Activated CD4-positive, alpha-beta T cell treated with anti-CD3 and anti-CD28 coated beads, Interleukin-2, amount 50 U/mL, for 16 hours (primary cell): ENCODE results near the gene THOP1.
"Not testable (repeated sequence)": the region's sequence is repeated elsewhere in the genome, so short reads cannot be mapped to it uniquely, and the experiment has no call there.

Experiments
- DNase-seq: peaks from one replicate; pipeline ENCODE4 v3.0.0-alpha.2; 2020

Gene THOP1

DNA sequence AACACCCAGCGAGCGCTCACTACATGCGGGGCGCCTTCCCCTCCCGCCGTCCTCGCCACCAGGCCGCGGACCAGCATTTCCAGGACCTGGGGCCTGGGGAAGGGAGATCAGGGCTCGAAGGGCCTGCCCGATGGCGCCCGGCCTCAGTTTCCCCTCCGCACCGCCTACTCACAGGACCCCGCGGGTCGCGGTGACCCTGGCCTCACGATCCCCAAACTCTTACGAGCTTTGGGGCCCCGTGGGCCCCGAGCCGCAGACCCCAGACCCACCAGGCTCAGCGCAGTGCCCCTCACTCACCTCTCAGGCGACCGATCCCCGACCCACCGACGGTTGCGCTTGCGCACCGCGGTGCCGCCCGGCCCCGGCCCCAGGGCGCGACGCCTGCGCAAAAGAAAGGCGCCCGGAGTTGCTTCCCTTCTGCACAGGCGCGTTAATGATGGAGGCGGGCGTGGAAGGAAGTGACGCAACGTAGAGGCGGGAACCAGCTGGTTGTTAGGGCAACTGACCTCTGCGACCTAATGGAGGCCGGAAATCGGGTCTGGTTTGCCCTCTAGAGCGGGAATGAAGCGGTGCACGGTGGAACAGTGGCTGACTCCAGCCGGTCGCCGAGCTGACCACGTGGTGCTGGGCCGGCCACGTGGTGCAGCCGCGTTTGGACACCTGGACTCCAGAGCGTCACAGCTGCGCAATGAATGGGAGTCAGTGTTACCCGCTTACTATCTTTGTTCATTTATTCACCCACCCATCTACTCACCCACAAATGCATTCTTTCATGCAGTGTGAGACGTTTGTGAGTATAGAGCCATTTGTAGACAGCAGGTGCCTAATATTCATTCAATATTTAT is 2.1 kb upstream of the THOP1 start, which contains the start of gene SGTA:
Gene SGTA (minus strand): TSS at position 338 of the 845 bp plus-strand sequence. CDS start 14,205 bp downstream, outside the sequence.
- DNase-seq = peak; percentile 99

DNA sequence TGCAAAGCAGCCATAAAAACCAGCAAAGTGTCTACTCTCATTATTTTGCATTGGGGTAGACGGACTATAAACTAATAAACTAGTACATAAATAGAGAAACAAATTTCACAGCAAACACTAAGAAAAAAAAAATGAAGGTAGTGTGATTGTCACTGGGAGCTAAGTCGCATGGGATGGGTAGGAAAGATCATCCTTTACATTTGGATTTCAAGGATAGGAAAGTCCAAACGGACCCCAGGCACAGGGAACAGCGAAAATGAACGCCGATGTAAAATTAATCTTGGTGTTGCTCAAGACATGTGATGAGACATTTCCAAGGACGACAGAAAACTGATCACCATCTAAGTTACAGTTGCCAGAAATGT is 1.5 kb upstream of the THOP1 start:
- no peak for DNase-seq

DNA sequence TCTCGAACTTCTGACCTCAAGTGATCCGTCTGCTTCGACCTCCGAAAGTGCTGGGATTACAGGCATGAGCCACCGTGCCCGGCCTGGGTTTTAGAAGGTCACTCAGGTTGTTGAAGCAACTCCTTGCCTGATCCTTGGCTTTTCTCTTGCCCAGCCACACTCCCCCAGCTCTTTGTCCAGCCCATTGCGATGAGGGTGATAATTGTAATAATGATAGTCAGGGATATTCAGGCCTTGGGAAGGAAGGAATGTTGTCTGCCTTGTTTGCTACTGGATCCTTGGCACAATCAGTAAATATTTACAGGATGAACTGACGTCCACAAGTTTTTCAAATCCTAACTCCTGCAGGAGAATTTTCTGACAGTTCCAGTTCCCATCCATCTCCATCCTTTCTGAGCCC is 1.8 kb downstream of the THOP1 start:
- no peak for DNase-seq

DNA sequence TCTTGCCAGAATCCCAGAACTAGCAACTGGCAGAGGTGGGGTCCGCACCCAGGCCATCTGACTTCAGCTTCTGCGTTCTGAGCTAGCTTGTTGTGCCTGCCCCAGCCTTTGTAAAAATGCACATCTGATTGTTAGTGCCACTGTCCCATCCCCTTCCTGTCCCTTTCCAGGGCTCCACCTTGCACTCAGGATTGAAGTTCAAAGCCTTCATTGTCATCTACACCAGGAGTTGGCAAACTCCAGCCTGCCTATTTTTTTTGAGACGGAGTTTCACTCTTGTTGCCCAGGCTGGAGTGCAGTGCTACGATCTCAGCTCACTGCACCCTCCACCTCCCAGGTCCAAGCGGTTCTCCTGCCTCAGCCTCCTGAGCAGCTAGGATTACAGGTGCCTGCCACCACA is 2.9 kb downstream of the THOP1 start:
- DNase-seq = no peak

DNA sequence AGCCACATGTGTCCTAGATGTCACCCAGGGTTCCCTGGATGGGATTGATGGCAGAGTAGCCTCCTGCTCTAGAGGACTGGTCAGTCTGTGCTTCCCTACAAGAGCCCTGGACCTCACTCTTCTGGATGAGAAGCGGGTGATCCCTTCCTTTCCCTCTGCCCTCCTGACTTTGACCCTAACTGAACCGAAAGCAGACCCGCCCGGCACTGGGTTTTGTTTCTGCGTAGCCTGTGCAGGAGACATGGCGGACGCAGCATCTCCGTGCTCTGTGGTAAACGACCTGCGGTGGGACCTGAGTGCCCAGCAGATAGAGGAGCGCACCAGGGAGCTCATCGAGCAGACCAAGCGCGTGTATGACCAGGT is 4.9 kb downstream of the THOP1 start:
- no peak for DNase-seq

DNA sequence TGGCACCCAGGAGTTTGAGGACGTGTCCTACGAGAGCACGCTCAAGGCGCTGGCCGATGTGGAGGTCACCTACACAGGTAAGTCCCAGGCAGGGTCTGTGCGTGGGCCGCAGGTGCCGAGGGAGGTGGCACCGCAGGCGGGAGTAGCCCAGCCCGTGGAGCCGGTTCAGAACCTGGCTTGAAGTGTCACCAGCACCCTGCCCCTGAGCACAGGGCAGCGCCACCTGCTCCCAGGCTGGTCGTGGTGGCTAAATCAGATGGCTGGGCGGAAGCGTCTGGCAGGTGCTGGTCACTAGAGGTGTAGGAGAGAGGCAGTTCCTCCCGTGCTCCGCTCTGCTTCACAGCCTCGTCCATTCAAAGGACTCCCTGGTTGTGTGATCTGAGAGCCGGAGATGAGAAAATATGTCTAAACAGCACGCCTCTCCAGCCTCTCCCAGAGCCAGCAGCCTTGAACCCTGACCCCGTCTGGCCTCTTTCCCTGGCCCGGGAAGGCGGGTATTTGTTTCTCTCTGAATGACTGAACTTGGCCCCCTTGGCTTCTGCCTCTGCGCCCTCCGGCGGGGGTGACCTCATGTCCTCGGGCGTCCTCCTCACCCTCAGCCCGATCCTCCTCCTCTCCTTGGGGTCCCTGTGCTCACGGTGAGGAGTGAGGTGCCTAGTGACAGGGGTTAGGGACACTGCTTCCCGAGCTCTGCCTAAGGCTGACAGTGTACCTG is 5.4 kb downstream of the THOP1 start:
- no peak for DNase-seq

DNA sequence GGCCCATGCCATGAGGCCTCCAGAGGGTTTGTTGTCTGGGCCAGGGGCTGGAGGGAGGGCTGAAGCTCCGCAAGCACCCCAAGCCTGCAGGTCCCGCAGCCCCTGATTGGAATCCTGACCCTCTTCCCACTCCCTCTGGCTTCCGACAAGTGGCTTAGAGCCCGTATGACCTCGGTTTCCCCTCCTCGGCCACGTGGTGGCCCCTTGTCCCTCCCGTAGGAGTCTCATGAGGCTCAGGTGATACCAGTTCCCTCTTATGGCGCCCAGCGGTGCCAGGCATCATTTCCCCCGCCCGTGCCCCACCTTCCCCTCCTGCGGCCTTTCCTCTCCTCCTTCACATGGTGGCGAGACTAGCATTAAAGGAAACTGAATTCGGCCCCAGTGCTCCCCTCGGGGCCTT is 6.1 kb downstream of the THOP1 start:
- no peak for DNase-seq

DNA sequence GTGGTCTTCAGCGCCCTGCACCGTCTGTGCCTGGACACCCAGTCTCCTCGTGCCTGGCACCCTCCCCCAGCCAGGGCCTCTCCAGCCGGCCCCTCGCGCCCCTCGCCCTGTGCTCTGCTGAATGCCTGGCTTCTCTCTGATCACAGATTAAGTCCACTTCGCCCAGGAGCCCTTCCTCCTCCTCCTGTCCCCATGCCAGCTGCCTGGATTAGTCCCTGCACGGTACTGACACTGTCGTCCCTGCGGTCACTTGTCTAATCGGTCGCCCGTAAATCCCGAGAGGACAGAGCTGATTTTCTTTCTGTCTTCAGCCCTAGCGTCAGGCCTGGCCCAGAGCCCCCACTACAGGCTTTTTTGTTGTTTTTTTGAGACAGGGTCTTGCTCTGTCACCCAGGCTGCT is 6.6 kb downstream of the THOP1 start:
- DNase-seq = no peak

DNA sequence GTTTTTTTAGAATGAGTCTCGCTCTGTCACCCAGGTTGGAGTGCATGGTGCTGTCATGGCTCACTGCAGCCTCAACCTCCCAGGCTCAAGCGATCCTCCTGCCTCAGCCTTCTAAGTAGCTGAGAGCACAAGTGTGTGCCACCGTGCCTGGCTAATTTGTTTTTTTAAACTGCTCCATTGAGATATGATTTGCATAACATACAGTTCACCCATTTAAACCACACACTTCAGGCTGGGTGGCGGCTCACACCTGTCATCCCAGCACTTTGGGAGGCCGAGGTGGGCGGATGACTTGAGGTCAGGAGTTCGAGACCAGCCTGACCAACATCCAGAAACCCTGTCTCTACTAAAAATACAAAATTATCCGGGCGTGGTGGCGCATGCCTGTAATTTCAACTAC is 7.4 kb downstream of the THOP1 start:
- DNase-seq = not testable (repeated sequence)

DNA sequence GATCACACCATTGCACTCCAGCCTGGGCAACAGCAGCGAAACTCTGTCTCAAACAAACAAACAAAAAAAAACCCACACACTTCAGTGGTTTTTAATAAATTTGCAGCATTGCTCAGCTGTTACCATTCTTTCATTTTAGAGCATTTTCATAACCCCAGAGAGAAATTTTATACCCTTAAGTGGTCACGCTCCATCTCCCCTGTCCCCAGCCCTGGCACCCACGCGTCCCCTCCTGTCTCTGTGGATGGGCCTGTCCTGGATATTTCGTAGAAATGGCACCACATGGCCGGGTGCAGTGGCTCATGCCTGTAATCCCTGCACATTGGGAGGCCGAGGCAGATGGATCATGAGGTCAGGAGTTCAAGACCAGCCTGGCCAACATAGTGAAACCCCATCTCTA is 7.8 kb downstream of the THOP1 start:
- no peak for DNase-seq

DNA sequence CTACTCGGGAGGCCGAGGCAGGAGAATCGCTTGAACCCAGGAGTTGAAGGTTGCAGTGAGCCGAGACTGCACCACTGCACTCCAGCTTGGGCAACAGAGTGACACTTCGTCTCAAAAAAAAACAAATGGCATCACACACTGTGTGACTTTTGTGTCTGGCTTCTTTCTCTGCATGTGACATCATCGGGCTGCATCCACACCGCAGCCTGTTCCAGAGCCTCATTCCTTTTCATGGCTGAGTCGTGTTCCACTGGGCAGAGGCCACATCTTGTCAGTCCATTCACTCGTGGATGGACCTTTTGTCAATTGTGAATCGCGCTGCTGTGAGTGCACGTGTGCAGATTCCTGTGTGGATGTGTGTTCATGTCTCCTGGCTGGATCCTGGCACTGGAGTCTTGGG is 8.3 kb downstream of the THOP1 start:
- DNase-seq = no peak

DNA sequence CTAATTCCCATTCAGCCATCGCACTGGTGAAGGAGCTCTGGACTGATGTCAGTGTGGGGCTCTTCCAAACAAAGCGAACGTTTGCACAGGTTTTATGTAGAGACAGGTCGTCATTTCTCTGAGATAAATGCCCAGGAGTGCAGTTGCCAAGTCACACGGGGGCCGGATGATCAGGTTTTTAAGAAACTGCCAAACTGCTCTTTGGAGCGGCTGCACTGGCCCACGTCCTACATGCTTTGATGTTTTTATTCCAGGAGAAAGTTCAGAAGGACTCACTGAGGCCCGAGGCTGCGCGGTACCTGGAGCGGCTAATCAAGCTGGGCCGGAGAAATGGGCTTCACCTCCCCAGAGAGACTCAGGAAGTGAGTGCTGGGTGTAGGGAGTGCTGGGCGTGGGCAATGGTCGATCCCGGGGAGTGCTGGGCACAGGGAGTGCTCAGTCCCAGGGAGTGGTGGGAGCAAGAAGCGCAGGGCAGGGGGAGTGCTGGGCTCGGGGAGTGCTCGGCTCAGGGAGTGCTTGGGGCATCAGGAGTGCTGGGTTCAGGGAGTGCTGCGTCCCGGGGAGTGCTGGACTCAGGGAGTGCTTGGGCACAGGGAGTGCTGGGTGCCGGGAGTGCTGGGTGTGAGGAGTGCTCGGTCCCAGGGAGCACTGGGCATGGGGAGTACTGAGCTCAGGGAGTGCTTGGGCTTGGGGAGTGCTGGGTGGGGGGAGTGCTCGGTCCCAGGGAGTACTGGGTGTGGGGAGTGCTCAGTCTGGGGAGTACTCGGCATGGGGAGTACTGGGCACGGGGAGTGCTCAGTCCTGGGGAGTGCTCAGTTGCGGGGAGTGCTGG is 10.7 kb downstream of the THOP1 start:
- DNase-seq = no peak

DNA sequence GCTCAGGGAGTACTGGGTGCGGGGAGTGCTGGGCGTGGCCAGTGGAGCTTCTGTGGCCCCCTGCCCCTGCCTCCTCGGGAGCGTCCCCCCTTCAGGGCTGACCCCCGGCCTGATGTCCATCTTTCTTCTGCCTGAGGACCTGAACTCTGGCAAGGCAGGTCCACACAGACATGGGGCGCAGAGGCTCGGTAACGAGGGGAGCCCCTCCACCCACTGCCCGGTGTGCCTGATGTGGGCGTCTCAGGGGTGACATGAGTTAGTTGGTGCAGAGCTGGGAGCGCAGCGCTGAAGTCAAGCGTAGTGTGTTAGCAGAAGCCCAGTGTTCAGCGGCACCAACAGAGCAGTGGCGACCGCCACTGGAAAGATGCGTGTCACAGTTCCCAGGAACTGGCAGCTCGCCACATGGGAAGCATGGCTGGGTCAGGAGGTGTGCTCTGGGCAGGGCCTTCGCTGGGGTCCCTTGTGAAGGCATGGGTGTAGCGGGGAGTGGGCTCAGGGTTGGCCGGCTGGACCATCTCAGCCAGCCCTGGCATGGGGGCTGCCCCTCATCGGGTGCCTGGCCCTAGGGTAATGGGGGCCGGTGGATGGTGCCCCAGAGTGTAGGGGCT is 11.5 kb downstream of the THOP1 start:
- no peak for DNase-seq

DNA sequence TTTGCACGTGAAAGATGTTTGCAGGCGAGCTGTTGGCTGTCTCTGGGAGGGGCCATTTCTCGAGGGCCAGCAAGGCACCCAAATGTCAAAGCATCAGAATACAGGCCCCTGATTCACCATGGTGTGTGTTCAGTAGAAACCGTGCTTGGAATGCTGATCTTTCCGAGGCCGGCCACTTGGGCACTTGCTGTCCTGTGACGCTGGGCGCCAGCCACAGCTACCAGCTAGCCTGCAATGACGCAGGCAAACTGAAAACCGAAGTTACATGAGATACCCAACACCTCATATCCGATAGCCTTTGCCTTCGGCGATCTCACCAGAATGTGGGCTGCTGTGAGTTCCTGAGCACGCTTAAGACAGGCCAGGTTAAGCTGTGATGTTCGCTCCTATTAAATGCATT is 12.0 kb downstream of the THOP1 start:
- no peak for DNase-seq

DNA sequence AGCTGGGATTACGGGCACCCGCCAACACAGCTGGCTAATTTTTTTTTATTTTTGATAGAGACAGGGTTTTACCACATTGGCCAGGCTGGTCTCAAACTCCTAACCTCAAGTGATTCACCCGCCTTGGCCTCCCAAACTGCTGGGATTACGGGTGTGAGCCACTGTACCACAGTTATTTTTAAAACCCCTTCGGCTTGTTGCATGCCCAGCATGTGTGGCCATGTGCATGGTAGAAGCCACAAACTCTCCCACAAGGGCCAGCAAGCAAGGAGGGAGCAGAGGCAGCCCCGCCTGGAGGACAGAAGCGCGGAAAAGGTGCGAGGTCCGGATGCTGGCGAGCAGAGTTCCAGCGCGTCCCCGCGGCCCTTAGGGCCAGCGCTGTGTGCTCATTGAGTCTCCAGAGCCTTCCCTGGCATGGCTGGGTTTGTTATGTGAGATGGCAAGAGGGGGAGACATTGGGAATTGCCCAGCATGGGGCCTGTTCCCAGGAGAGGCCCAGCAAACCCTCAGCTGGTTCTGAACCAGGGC is 12.9 kb downstream of the THOP1 start:
- no peak for DNase-seq

DNA sequence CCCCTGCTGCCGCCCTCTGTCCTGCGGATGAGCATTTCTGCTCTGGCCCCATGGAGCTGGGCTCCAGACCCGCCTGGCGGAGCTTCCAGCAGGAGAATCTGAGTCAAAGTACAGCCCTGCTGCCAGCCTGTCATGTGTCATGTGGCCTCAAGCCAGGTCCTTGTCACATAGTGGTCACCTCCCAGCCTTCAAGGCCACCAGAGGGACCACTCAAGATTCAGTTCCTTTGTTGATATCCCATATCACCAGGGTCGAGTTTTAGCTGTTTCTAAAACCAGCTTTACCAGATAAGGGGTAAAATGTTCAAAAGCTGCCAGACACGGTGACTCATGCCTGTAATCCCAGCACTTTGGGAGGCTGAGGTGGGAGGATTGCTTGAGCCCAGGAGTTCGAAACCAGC is 13.4 kb downstream of the THOP1 start:
- DNase-seq = no peak

DNA sequence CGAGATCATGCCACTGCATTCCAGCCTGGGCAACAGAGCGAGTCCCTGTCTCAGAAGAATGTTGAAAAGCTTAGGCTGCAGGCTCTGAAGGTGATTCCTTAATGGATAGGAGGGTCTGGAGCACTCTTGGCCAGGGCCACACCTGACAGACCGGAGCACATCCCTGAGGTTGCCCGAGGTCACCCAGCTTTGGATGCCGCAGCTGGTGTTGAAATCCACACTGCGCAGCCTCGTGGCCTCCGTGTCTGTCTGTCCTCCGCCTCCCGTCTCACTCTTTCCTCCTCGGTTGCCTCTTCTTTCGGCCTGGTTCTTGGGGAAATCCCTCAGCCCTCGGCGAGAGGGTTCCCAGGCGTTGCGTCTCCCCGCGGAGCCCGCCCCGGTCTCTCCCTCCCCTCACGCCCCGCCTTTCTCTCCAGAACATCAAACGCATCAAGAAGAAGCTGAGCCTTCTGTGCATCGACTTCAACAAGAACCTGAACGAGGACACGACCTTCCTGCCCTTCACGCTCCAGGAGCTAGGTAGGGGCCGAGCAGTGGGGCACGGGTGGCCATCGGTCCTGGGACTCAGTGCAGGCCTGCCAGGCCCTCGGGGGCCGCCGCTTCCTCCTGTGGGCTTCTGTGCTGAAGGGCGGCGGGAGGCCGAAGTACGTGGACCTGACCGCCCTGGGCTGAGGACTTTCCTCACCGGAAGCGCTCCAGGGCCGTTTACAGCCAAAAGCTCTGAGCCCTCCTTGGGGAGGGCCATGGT is 14.1 kb downstream of the THOP1 start:
- DNase-seq = no peak

DNA sequence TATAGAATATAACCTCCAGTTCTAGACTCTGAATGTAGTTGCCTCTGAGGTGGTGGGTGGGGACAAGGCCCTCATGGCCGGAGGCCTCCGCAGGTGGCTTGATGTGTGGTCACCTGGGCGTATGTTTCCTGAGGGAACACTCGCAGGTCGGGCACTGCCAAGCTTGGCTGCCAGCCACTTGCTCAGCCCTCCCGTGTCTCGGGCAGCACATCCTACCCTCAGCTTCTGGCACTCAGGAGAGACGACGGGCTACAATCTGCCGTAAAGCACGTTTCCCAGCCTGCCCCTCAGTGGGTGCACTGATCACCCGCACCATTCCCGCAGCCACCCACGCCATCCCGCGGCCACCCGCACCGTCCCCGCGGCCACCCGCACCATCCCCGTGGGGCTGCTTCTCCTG is 15.2 kb downstream of the THOP1 start:
- DNase-seq = no peak

DNA sequence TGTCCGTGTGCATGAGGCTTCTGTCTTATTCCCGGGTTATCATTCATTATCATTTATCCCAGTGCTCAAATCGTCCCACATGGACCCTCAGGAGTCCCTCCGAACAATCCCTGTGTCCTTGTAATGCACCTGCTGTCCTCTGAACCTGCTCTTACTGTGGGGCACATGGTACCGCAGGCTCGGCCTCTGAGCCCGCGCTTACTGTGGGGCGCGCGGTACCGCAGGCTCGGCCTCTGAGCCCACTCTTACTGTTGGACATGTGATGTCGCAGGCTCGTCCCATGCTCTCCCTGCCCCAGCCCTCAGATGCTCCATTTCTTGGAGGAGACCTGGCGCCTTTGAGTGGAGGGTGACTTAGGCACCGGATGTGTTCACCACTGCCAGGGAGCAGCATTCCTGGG is 17.5 kb downstream of the THOP1 start:
- no peak for DNase-seq

DNA sequence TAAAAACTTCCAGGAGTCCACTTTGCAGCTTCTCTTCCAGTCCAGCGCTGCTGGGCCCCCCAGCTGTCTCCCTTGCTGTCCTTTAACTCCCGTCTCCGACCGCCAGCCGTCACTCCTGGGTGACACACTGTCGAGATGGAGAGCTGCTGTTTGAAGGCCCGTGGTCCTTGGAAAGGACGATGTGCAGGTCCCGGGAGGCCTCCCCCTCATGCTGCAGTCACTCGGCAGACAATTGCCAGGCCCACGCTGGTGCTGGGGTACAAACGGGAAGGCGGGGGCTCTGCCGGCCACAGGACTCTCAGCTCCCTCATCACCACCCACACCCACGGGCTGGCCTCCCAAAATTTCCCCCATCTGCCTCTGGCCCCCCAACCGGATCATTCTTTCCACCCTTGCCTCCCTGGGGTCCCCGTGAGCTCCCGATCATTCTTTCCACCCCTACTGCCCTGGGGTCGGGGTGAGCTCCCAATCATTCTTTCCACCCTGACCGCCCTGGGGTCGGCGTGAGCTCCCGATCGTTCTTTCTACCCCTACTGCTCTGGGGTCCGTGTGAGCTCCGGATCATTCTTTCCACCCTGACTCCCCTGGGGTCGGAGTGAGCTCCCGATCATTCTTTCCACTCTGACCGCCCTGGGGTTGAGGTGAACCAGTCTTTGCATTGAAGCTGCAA is 18.3 kb downstream of the THOP1 start:
- DNase-seq = no peak

DNA sequence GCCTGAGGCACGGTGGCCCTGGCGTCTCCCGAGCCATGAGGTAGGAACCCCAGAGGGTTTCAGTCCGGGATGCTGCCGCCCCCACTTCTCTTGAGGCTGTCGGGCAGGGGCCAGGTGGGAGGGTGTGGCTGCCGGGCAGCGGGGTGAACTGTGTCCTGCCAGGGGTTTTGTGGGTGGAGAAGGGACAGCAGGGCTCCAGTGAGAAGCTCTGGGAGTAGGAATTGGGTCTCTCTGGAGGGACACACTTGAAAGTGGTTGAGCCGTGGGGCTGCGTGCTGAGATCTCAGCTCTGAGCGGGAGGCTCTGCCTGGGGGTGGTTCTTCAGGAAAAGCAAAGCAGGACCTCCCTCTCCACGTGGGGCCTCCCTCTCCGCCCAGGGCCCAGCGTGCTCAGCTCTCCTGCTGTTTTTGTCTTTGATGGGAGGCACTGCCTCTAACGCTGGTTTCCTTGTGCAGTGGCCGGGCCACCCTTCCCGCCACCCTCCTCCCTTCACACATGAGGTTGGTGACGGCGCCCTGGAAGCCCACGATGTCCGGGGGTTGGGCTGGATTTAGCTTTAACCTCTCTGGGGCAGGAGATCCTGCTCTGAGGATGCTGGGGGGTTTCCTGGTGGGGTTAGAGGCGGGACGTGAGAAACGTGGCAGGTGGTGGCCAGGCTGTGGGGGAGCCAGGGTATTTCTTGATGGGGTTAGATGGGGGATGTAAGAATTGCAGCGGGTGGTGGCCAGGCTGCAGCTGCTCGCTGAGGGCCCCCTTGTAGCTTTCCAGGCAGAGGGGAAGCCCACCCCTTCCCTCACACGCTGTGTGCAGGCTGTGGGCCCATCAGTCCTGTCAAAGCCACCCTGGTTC is 19.1 kb downstream of the THOP1 start:
- no peak for DNase-seq
